ENCODE data around the gene ERCC4. TPM values are rescaled to one million over a fixed set of nuclear protein-coding genes. Genes with fewer than 3 reads are reported as not detected.

Gene ERCC4
- polyA plus RNA-seq, 3 donors, result 1.8 to 11.8 (median 5.9) TPM

DNA sequence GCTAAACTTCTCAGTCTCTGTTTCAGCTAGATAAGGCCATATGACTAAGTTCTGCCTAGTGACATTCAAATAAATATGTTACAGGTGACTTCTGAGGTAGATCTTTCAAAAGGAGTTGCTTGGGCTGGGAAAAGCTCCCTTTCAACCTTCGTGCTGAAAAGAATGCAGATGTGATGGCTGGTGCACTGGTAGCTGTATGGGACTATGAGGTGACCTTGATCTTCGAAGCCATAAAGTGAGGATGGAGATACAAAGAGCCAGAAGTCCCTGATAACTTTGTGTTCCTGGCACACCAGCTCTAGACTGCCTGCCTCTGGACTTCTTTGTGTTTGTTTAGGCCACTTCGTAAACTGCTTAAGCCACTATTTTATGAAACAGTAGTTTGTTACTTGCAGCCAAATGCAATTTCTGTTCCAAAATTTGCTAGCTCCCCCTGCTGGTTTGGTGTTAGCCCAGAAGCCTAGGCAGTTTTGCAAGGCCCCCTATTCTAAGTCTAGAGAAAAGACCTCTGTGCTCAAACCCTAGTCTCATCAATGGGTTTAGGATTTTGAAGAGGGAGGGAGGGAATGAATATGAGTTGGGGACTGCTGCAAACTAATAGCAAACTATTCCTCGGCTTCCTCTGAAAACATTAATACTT lies 23.3 kb upstream of the ERCC4 start:
- H2AFZ ChIP-seq (ENCODE audit: insufficient read depth, low read depth, low read length, poor library complexity, severe bottlenecking), result no peak overlapping the region

DNA sequence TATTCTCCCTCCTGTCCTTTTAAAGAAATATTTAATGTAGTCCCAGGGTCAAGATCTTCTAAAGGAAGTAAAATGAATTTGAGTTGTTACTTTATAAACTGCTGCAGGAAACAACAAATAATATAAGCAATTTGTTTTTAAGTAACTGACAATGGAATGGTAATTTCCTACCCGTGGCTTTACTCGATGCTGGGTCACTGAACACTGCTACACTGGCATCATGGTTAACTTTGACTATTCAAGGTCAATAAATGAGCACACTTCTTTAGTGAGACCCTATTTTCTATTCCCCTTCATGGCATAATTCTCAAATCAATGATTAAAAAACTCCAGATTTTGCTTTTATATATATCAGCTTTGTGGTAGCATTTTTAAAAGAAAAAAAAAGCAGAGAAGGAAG lies 22.1 kb upstream of the ERCC4 start:
- no peak for DNase-seq
- WGBS (ENCODE audit: insufficient coverage), result 100% methylated on average over 1 of the region's 2 CpGs
- peaks cover 2 to 6% (median 5%) of the 10 kb centered on the region in 3 donors for H3K27me3 Mint-ChIP-seq (ENCODE audit: low read depth in 3 of 3)

More for the DNA sequence above, 23.3 kb upstream of the ERCC4 start:
- H4K20me1 ChIP-seq (ENCODE audit: insufficient read depth, low read length), result no peaks in the 10 kb centered on the region
- Mint-ChIP-seq H3K36me3 (no peaks in the 10 kb centered on the region), H3K9me3 (peaks cover 2 to 11% (median 2%) of the 10 kb centered on the region in 7 donors), H3K4me3 (no peak overlapping the region), H3K27me3 (ENCODE audit: low read depth in 3 of 3) (peaks cover 0 to 6% (median 2%) of the 10 kb centered on the region in 3 donors), H3K4me1 (no peaks in the 10 kb centered on the region), H3K27ac (no peak overlapping the region)
- no peaks in the 10 kb centered on the region for H3K9me3 ChIP-seq (replicated peaks in 1 of 2; ENCODE audit: control insufficient read depth in 1 of 2, insufficient read depth in 1 of 2, low read length in 2 of 2)
- DNase-seq, result no peak
- no peak overlapping the region for H3K9ac ChIP-seq (ENCODE audit: insufficient read depth, low read length, poor library complexity, severe bottlenecking)
- WGBS (ENCODE audit: insufficient coverage), result 71% methylated on average over 3 of the region's 4 CpGs
- H3K4me2 ChIP-seq (replicated peaks; ENCODE audit: extremely low read depth, low read length, poor library complexity, severe bottlenecking), result no peak overlapping the region
- H3K27me3 ChIP-seq (ENCODE audit: control insufficient read depth in 2 of 2, insufficient read depth in 2 of 2, low read length in 2 of 2), result no peaks in the 10 kb centered on the region
- H3K4me1 ChIP-seq (ENCODE audit: control insufficient read depth in 1 of 2, insufficient read depth in 2 of 2, low read length in 2 of 2), result no peaks in the 10 kb centered on the region
- H3K36me3 ChIP-seq (replicated peaks in 1 of 2; ENCODE audit: control insufficient read depth in 1 of 2, insufficient read depth in 2 of 2, low read length in 2 of 2), result no peaks in the 10 kb centered on the region
- H3K4me3 ChIP-seq (replicated peaks in 1 of 3; ENCODE audit: low read depth in 2 of 3, low read length in 3 of 3), result no peak overlapping the region
- no peaks in the 10 kb centered on the region for H3K79me2 ChIP-seq (ENCODE audit: insufficient read depth, low read length)
- intact Hi-C loops (cut with micrococcal nuclease), result no loop called here
- no peak overlapping the region for H3K27ac ChIP-seq (ENCODE audit: low read depth in 1 of 2, low read length in 2 of 2)
- peak; percentile 16 for TF ChIP-seq CTCF (IDR thresholded peaks at IDR 0.05)

More for the DNA sequence above, 22.1 kb upstream of the ERCC4 start:
- H2AFZ ChIP-seq (ENCODE audit: insufficient read depth, low read depth, low read length, poor library complexity, severe bottlenecking), result no peak overlapping the region
- H3K4me2 ChIP-seq (replicated peaks; ENCODE audit: extremely low read depth, low read length, poor library complexity, severe bottlenecking), result no peak overlapping the region
- H3K27me3 ChIP-seq (ENCODE audit: control insufficient read depth in 2 of 2, insufficient read depth in 2 of 2, low read length in 2 of 2), result no peaks in the 10 kb centered on the region
- no peak overlapping the region for H3K27ac ChIP-seq (ENCODE audit: low read depth in 1 of 2, low read length in 2 of 2)
- H3K9ac ChIP-seq (ENCODE audit: insufficient read depth, low read length, poor library complexity, severe bottlenecking), result no peak overlapping the region
- H3K9me3 ChIP-seq (replicated peaks in 1 of 2; ENCODE audit: control insufficient read depth in 1 of 2, insufficient read depth in 1 of 2, low read length in 2 of 2), result no peaks in the 10 kb centered on the region
- H3K36me3 ChIP-seq (replicated peaks in 1 of 2; ENCODE audit: control insufficient read depth in 1 of 2, insufficient read depth in 2 of 2, low read length in 2 of 2), result no peaks in the 10 kb centered on the region
- no peaks in the 10 kb centered on the region for H4K20me1 ChIP-seq (ENCODE audit: insufficient read depth, low read length)
- no peaks in the 10 kb centered on the region for H3K79me2 ChIP-seq (ENCODE audit: insufficient read depth, low read length)
- Mint-ChIP-seq H3K27ac (no peak overlapping the region), H3K36me3 (no peaks in the 10 kb centered on the region), H3K9me3 (peaks cover 0 to 15% (median 2%) of the 10 kb centered on the region in 7 donors), H3K4me1 (no peaks in the 10 kb centered on the region), H3K4me3 (no peak overlapping the region)
- TF ChIP-seq CTCF (IDR thresholded peaks at IDR 0.05), result no peak
- intact Hi-C loops (cut with micrococcal nuclease), result no loop called here
- H3K4me3 ChIP-seq (replicated peaks in 1 of 3; ENCODE audit: low read depth in 2 of 3, low read length in 3 of 3), result no peak overlapping the region
- no peaks in the 10 kb centered on the region for H3K4me1 ChIP-seq (ENCODE audit: control insufficient read depth in 1 of 2, insufficient read depth in 2 of 2, low read length in 2 of 2)
